GM10266 (cell line): ENCODE results near the gene FCAMR.

Experiments used
- DNase-seq: peaks from one replicate; pipeline ENCODE4 v3.0.0; 2012; ENCODE audit errors: extremely low spot score
- TF ChIP-seq, protein P1 (sequence below): IDR thresholded peaks from 2 replicates; pipeline ENCODE4 v1.5.1; 2012; ENCODE audit warnings: mild to moderate bottlenecking, low read depth; ENCODE audit not compliant: control insufficient read depth, insufficient read depth; ENCODE audit errors: missing control alignments

Gene FCAMR

GRCh38 chr1:206909161-206909882, 60.9 kb downstream of the FCAMR start:
- DNase-seq: no peak
- TF ChIP-seq, protein P1, sequence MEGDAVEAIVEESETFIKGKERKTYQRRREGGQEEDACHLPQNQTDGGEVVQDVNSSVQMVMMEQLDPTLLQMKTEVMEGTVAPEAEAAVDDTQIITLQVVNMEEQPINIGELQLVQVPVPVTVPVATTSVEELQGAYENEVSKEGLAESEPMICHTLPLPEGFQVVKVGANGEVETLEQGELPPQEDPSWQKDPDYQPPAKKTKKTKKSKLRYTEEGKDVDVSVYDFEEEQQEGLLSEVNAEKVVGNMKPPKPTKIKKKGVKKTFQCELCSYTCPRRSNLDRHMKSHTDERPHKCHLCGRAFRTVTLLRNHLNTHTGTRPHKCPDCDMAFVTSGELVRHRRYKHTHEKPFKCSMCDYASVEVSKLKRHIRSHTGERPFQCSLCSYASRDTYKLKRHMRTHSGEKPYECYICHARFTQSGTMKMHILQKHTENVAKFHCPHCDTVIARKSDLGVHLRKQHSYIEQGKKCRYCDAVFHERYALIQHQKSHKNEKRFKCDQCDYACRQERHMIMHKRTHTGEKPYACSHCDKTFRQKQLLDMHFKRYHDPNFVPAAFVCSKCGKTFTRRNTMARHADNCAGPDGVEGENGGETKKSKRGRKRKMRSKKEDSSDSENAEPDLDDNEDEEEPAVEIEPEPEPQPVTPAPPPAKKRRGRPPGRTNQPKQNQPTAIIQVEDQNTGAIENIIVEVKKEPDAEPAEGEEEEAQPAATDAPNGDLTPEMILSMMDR: no peak

DNA sequence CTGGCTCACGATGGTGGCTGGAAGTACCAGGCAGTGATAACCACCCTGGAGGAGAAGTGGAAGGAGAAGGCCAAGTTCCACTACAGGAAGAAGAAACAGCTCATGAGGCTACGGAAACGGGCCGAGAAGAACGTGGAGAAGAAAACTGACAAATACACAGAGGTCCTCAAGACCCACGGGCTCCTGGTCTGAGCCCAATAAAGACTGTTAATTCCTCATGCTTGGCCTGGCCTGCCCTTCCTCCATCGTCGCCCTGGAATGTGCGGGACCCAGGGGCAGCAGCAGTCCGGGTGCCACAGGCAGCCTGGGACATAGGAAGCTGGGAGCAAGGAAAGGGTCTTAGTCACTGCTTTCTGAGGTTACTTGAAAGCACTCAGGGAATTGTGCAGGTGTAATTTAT, 62.2 kb downstream of the FCAMR start:
- DNase-seq: no peak
- TF ChIP-seq, protein P1: no peak
